HG02759 (cell line): ENCODE data around the gene CMSS1.

Source experiments
- ATAC-seq: cut with Tn5 transposase; IDR thresholded peaks from one replicate; pipeline ENCODE4 v1.9.1; 2021; ENCODE audit warnings: mild to moderate bottlenecking, moderate library complexity; ENCODE audit not compliant: unreplicated experiment

CMSS1 gene

GRCh38 chr3:99928771-99929744 lies 111.4 kb downstream of the CMSS1 start:
- ATAC-seq: no peak

DNA sequence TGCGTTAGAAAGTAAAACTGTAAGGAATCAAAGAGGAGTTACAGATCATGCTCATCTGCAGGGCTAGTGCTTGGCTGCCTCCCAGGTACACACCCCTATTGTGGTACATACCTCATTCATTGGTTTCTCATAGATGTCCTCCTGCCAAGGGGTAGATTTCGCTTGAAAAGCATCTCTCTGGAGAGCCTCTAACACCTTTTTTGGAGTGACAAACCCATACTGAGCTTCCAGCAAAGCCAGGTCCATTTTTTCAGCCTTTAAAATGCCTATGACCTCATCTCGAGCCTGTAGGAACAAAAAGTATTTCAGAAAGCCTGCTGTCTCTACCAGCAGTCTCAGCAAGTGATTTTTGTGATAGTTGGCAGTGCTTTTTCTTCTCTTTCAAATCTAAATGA lies 112.1 kb downstream of the CMSS1 start:
- ATAC-seq: no peak

DNA sequence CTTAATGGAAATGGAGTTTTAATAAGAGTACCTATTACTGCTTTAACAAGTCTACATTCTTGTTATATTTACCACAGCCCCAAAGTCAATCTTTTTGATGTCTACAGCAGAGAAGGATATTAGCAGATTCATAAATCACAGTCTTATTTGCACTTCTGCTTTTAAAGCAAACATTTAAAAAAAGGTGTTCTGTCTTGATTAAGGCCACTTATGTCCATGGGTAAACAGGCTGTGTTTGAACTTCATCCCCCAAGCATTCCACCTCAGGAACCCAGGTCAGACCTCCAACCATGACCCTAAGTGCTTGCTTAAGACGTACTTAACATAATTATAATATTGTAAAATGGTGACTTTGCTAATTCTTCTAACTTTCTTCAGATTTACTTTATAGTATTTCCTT lies 113.4 kb downstream of the CMSS1 start:
- no peak for ATAC-seq

- ATAC-seq: no peak
Observed at GRCh38 chr3:99933971-99934750, 116.5 kb downstream of the CMSS1 start.

GRCh38 chr3:99934975-99935797 lies 117.5 kb downstream of the CMSS1 start:
- ATAC-seq: no peak

GRCh38 chr3:99938270-99938911 lies 120.7 kb downstream of the CMSS1 start:
- no peak for ATAC-seq

DNA sequence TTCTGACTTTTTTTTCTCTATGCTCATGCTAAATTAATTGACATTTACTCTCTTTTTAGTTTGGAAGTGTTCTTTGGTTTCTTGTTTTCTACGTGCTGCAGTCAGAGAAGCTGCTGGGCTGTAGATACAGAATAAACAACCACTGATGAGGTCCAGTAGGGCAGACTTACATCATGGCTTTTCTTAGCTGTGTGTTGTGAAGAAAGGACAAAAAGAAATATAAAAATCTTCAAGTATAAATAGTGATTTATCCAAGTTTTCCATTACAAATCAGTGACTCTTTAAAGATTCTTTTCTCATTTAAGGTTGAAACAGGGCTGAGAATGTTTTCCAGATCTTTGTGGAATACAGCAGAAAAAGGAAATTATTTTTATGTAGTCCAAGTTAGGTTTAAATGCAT lies 122.2 kb downstream of the CMSS1 start:
- ATAC-seq: no peak

GRCh38 chr3:99940350-99940749 lies 122.7 kb downstream of the CMSS1 start:
- ATAC-seq: no peak

DNA sequence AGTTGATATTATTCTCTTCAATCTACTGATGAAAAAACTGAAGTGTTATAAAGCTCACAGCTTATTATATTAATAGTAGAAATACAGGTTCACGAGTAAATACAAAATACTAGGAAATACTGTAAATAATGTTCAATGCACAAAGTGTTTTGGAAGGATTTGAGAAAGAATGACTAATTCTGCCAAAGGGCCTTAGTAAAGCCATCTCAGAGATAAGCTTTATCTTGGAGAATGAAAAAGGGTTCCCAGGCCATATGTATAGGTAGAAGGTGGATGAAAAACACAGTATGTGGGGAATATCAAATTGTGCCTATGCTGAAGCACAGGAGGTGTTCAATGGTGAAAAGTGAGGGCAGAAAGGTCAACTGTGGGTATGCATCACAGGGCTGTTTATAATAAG lies 123.5 kb downstream of the CMSS1 start:
- ATAC-seq: no peak

GRCh38 chr3:99943931-99944761 lies 126.5 kb downstream of the CMSS1 start:
- ATAC-seq: no peak

DNA sequence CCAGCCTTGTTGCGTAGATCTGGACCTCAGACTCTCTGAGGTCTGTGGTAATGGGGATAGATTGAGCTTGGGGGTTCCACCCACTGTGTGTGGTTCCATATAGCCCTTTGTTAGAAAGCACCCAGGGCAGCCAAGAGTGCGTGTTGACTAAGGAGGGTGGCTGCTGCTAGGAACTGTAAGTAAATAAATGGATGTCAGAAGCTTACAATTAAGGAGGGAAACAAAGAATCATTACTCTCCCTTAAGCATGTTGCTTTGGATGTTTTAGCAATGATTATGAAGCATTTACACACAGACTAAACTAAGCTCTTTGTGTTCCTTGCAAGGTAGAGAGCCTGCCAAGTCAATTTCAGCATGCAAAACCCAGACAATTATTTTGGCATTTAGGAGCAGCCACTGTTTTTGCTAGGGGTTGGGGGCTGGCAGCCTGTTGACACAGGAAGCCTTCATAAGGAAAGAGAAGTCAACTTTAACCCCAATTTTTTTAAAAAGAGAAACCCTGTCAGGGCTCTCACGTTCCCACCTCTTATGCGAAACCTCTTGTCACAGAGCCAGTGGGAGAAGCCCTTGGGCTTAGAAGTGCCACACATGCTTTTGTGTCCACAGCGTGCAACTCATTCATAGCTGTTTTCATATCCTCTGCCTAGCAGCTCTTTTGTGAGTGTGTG lies 127.8 kb downstream of the CMSS1 start:
- ATAC-seq: no peak

DNA sequence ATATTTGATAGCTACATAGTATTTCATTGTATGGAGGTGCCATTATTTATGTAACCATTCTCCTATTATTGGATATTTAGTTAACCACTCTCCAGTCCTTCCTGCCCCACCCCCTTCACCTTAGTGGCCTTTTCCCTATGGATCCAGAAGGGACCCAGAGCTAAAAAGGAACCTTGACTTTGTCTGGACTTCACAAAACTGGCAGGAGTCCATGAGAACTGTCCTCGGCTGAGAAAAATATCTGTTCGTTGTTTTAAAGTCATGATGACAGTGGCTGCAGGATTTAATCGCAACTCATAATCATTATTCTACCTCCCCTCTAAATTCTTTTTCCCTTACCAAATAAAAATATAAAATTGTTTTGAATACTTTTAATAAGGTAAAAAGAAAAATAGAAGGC lies 129.7 kb downstream of the CMSS1 start:
- ATAC-seq: no peak

DNA sequence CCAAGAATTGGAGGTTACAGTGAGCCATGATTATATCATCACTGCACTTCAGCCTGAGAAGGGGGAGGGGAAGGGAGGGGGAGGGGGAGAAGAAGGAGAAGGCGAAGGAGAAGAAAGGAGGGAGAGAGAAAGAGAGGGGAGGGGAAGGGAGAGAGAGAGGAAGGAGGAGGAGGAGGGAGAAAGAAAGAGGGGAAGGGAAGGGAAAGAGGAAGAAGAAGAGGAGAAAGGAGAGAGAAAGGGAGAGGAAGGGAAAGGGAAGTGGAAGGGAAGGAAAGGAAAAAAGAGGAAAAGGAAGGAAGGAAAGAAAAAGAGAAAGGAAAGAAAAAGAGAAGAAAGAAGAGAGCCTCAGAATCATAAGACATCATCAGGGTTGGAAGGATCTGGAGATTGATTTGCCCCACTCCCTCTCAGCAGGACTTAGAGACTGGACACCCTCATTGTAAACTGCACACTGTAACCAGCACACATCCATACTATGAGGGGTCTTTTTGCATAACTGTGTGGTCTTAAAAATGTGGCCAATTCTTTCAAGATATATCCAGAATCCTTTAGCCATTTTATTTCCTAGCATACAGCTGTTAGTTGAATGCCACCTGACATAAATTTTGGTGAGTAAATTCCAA lies 130.9 kb downstream of the CMSS1 start:
- no peak for ATAC-seq

DNA sequence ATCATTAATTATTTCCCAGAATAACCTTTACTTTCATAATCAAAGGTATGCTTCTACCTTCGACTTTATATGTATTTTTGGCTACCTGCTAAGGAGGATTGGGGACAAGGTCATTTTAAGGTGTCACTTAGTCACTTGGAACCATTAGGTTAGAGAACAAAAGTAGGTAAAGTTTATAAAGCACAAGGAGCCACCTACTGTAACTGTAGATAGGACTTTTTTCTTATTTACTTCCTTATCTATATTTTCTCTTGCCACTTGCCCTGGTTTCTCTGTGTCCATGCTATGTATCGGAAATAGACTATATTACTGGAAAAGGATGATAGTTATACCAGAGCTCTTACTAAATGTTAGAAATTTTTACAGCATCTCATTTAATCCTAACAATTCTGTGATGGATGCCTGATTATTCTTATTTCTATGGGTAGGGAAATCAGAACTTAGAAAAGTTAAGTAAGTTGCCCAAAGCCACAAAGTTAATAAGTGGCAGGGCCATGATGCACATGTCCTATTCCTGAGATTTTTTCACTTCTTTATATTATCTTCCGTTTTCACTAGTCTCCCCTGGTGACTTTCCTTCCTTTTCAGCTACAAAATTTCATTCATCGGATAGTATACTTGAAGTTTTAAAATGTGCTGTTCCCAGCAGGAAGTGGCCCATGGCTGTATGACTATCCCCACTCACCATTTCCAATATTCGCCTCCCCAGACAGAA lies 132.5 kb downstream of the CMSS1 start:
- no peak for ATAC-seq

DNA sequence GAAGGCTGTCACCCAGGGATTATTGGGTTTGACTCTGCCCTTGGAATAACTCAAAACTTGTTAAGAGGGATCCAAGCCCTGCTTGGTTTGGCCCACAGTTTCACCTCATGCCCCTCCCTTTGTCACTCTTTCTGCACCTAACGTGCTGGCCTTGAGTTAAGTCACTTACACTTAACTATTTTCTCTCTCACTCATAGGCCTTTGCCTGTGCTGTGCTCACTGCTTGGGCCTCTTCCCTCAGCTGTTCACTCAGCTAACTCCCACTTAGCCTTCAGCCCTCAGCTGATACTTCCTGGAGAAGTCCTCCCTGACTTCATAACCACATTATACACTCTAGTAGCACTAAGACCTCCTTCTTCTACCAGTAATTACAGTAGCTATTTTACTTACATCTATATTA lies 133.3 kb downstream of the CMSS1 start:
- ATAC-seq: no peak

DNA sequence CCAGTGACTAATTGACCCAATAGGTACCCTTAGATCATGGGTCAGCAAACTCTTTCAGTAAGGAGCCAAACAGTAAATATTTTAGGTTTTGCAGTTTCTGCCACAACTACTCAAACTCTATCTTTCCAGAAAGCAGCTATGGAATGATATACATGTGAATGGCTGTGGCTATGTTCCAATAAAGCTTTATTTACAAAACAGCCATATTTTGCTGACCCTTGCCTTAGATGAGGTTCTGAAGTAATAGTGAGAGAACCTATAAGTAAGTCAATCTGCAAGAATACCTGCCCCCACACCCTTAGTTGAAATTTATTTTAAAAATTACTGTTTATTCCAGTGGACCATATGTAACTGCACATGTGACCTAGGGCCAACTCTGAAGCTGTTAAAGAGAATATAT lies 134.0 kb downstream of the CMSS1 start:
- ATAC-seq: no peak

GRCh38 chr3:99952306-99952705 lies 134.6 kb downstream of the CMSS1 start:
- no peak for ATAC-seq

GRCh38 chr3:99953596-99953995 lies 135.9 kb downstream of the CMSS1 start:
- no peak for ATAC-seq
